Esophagus muscularis mucosa (tissue), 4 donors: Measurements from ENCODE around the gene TTC39B. TPM values are rescaled to one million over a fixed set of nuclear protein-coding genes. Genes with fewer than 3 reads are reported as not detected.

ENCODE experiments used
- DNase-seq: peaks from one replicate; pipeline ENCODE4 v3.0.0-alpha.2; 2017; ENCODE audit errors: extremely low spot score
- H3K27ac ChIP-seq, 4 donors: fragments of 200-600 bp; sonication (generic); replicated peaks in 1 of 4; 1 replicate in 3 of 4; 2 replicates in 1 of 4; pipeline ENCODE4 v1.5.1; 2016 to 2019; ENCODE audit warnings: mild to moderate bottlenecking in 1 of 4
- H3K27me3 ChIP-seq, 4 donors: fragments of 200-600 bp; sonication (generic); one replicate each; pipeline versions ENCODE4 v1.5.1 to v1.6.0; 2016 to 2019
- H3K36me3 ChIP-seq, 4 donors: fragments of 200-600 bp; sonication (generic); one replicate each; pipeline ENCODE4 v1.5.1; 2016 to 2019
- H3K4me1 ChIP-seq, 4 donors: fragments of 200-600 bp; sonication (generic); one replicate each; pipeline ENCODE4 v1.5.1; 2016 to 2019
- H3K4me3 ChIP-seq, 4 donors: fragments of 200-600 bp; sonication (generic); 1 replicate in 2 of 4; 2 replicates in 2 of 4; pipeline ENCODE4 v1.5.1; 2016 to 2019; ENCODE audit warnings: mild to moderate bottlenecking in 4 of 4, moderate library complexity in 1 of 4
- H3K9me3 ChIP-seq, 4 donors: fragments of 200-600 bp; sonication (generic); 1 replicate in 3 of 4; 2 replicates in 1 of 4; pipeline ENCODE4 v1.5.1; 2016 to 2019
- CTCF ChIP-seq, 3 experiments: fragments of 200-600 bp in 2 of 3; fragments of 450-650 bp in 1 of 3; sonication (generic) in 2 of 3; IDR thresholded peaks; one replicate each; pipeline ENCODE4 v1.5.1; 2017 to 2019; ENCODE audit warnings: antibody characterized with exemption in 3 of 3, mild to moderate bottlenecking in 2 of 3, moderate library complexity in 1 of 3
- EP300 ChIP-seq: sonication (generic); formaldehyde crosslinking; IDR thresholded peaks from one replicate; pipeline ENCODE4 v1.6.1; 2017; ENCODE audit warnings: antibody characterized with exemption
- POLR2A ChIP-seq: fragments of 450-650 bp; IDR thresholded peaks from one replicate; pipeline ENCODE4 v1.6.1; 2017; ENCODE audit warnings: antibody characterized with exemption, moderate library complexity, mild to moderate bottlenecking, low read depth
- POLR2AphosphoS5 ChIP-seq, 2 donors: sonication (generic); formaldehyde crosslinking; IDR thresholded peaks; one replicate each; pipeline ENCODE4 v1.6.1; 2017; ENCODE audit warnings: antibody characterized with exemption in 2 of 2
- WGBS: methylation state at CpG from one replicate; pipeline ENCODE4 v1.1.5; 2018; 5-methylcytosine and 5-hydroxymethylcytosine counted together
- intact Hi-C: fragments of 100-400 bp; cut with DNase I; formaldehyde crosslinking; loops from one replicate; pipeline ENCODE4 v1.15.1; 2023
- total RNA-seq, 4 donors: library from RNA; depleted of rRNA; stranded (reverse); fragments of >200 nt; gene quantifications; one replicate each; pipeline versions ENCODE4 v1.1.0 to v1.2.1, GENCODE V29; 2016

The TTC39B gene
- total RNA-seq, 4 donors from 2014 or later, result 8.3 to 13.4 (median 10.9) TPM

- TF ChIP-seq POLR2AphosphoS5 (IDR thresholded peaks at IDR 0.05), result no peak
- no peak for TF ChIP-seq POLR2A
- no peak for TF ChIP-seq CTCF (IDR thresholded peaks at IDR 0.05)
- no peak for TF ChIP-seq EP300
- intact Hi-C loops, result no loop called here
- Histone ChIP-seq H3K4me3 (no peak overlapping the region), H3K27ac (peak overlapping the region in 3 of 4 donors; percentile 1 to 9 (median 3)), H3K4me1 (peaks cover 0 to 24% (median 20%) of the 10 kb centered on the region in 4 donors), H3K9me3 (no peaks in the 10 kb centered on the region), H3K27me3 (no peaks in the 10 kb centered on the region), H3K36me3 (no peaks in the 10 kb centered on the region)
- no peak for DNase-seq
- 62% methylated on average over 7 of the region's 7 CpGs for WGBS
These were observed 57.8 kb downstream of the TTC39B start for GRCh38 chr9:15249042-15249818.

GRCh38 chr9:15248621-15249020, 58.4 kb downstream of the TTC39B start:
- TF ChIP-seq EP300 (no peak), POLR2A (no peak), POLR2AphosphoS5 (IDR thresholded peaks at IDR 0.05) (no peak), CTCF (IDR thresholded peaks at IDR 0.05) (no peak)
- no peak overlapping the region for H3K27ac ChIP-seq
- WGBS, result 55% methylated on average over 2 of the region's 2 CpGs
- intact Hi-C loops, result no loop called here
- no peaks in the 10 kb centered on the region for H3K9me3 ChIP-seq
- H3K4me3 ChIP-seq, result no peak overlapping the region
- no peaks in the 10 kb centered on the region for H3K36me3 ChIP-seq
- no peaks in the 10 kb centered on the region for H3K27me3 ChIP-seq
- H3K4me1 ChIP-seq, result peaks cover 0 to 30% (median 25%) of the 10 kb centered on the region in 4 donors
- DNase-seq, result no peak

GRCh38 chr9:15248081-15248480, 58.9 kb downstream of the TTC39B start:
- H3K9me3 ChIP-seq, result no peaks in the 10 kb centered on the region
- no peak for TF ChIP-seq EP300
- TF ChIP-seq CTCF (IDR thresholded peaks at IDR 0.05), result no peak
- DNase-seq, result no peak
- H3K36me3 ChIP-seq, result no peaks in the 10 kb centered on the region
- peaks cover 0 to 35% (median 29%) of the 10 kb centered on the region in 4 donors for H3K4me1 ChIP-seq
- H3K27me3 ChIP-seq, result no peaks in the 10 kb centered on the region
- H3K4me3 ChIP-seq, result no peak overlapping the region
- intact Hi-C loops, result no loop called here
- H3K27ac ChIP-seq, result no peak overlapping the region

- H3K36me3 ChIP-seq, result no peaks in the 10 kb centered on the region
- peaks cover 0 to 40% (median 33%) of the 10 kb centered on the region in 4 donors for H3K4me1 ChIP-seq
- H3K27ac ChIP-seq, result no peak overlapping the region
- H3K4me3 ChIP-seq, result no peak overlapping the region
- H3K9me3 ChIP-seq, result no peaks in the 10 kb centered on the region
- H3K27me3 ChIP-seq, result no peaks in the 10 kb centered on the region
- TF ChIP-seq CTCF (IDR thresholded peaks at IDR 0.05) (no peak), EP300 (no peak), POLR2A (no peak), POLR2AphosphoS5 (IDR thresholded peaks at IDR 0.05) (no peak)
- intact Hi-C loops, result no loop called here
- DNase-seq, result no peak
These were observed 60.3 kb downstream of the TTC39B start for GRCh38 chr9:15246708-15247107.

GRCh38 chr9:15246243-15246642, 60.8 kb downstream of the TTC39B start:
- intact Hi-C loops, result no loop called here
- H3K27ac ChIP-seq, result no peak overlapping the region
- H3K36me3 ChIP-seq, result no peaks in the 10 kb centered on the region
- TF ChIP-seq POLR2AphosphoS5 (IDR thresholded peaks at IDR 0.05) (no peak), POLR2A (no peak), EP300 (no peak), CTCF (IDR thresholded peaks at IDR 0.05) (no peak)
- no peaks in the 10 kb centered on the region for H3K27me3 ChIP-seq
- H3K4me1 ChIP-seq, result peaks cover 0 to 40% (median 33%) of the 10 kb centered on the region in 4 donors
- no peaks in the 10 kb centered on the region for H3K9me3 ChIP-seq
- no peak overlapping the region for H3K4me3 ChIP-seq
- WGBS, result 63% methylated on average over 1 of the region's 1 CpG
- DNase-seq, result no peak
